B cell (primary cell): Measurements from ENCODE around the gene CRYBA2.

ENCODE experiments used
- CTCF ChIP-seq: fragments of 200-600 bp; IDR thresholded peaks from one replicate; pipeline ENCODE4 v1.8.0; 2022; ENCODE audit warnings: antibody characterized with exemption, mild to moderate bottlenecking
- EZH2 ChIP-seq: IDR thresholded peaks from 2 replicates; pipeline ENCODE4 v1.6.1; 2012; ENCODE audit warnings: borderline replicate concordance, low read depth, mild to moderate bottlenecking, moderate library complexity, low read length; ENCODE audit not compliant: insufficient read depth, poor library complexity, severe bottlenecking

GRCh38 chr2:218996937-218997336, 3.7 kb upstream of the CRYBA2 start:
- TF ChIP-seq CTCF (no peak), EZH2 (no peak)
